IPS-NIHi7 (cell line): Measurements from ENCODE around the gene CTSG.
"Not testable (repeated sequence)": the region's sequence is repeated elsewhere in the genome, so short reads cannot be mapped to it uniquely, and the experiment has no call there.

Experiments used
- DNase-seq: peaks from one replicate; pipeline ENCODE4 v3.0.0; 2012; ENCODE audit warnings: mixed read lengths; ENCODE audit errors: extremely low spot score

The CTSG gene

GRCh38 chr14:24542346-24542936 is 33.6 kb downstream of the CTSG start:
- DNase-seq = no peak

DNA sequence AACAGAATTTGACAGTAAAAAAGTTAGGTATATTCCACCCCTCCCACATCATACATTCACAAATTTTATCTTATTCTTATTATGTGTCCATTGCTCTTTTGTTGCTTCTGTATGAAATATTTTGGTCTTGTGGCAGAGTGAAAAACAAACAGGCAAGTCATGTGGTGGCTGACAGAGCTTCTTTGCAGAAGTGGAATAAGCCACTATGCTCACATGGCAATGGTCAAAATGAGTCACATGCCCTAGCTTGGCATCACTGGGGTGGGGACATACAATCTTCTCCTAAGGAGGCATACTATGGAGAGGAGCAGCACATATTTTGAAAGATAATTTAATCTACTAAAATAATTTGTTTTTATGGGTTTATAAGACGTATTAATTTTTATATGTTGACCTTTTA is 40.3 kb downstream of the CTSG start:
- no peak for DNase-seq

- no peak for DNase-seq
Measured at GRCh38 chr14:24534286-24534685, 41.8 kb downstream of the CTSG start.

GRCh38 chr14:24525877-24526620 is 50.0 kb downstream of the CTSG start:
- not testable (repeated sequence) for DNase-seq
